Measurements from ENCODE around the gene CCDC134. TPM values are rescaled to one million over a fixed set of nuclear protein-coding genes. Genes with fewer than 3 reads are reported as not detected.

The CCDC134 gene
- total RNA-seq, 1 experiment from 2014 or later: 16.7 TPM

- ChIA-PET CTCF (no interaction called here), POLR2A (no interaction called here)
- BruUV-seq (replicated peaks): no TSS peak
- in situ Hi-C loops (cut with HindIII; ENCODE audit: low pct_unique_long_range_greater_than_20kb, low sequenced_read_pairs) (no loop called here), intact Hi-C loops (cut with micrococcal nuclease; ENCODE audit: unreplicated experiment) (no loop called here)
- TF ChIP-seq CTCF (IDR thresholded peaks at IDR 0.05) (no peak), POLR2AphosphoS5 (IDR thresholded peaks at IDR 0.05; ENCODE audit: low read depth, low read length) (no peak), SIN3A (IDR thresholded peaks at IDR 0.05; ENCODE audit: borderline replicate concordance, insufficient read depth, low read depth, low read length) (no peak), REST (IDR thresholded peaks at IDR 0.05; ENCODE audit: insufficient read depth in 1 of 2, low read depth in 2 of 2, low read length in 1 of 2) (no peak), TCF7L2 (IDR thresholded peaks at IDR 0.05; ENCODE audit: low read depth, low read length) (no peak)
- H3K4me3 ChIP-seq (ENCODE audit: low read depth in 2 of 2, low read length in 2 of 2): no peak overlapping the region
- DNase-seq (ENCODE audit: low read depth, low spot score) (no peak), ATAC-seq (no peak)
- H3K4me1 ChIP-seq (ENCODE audit: control insufficient read depth, insufficient read depth, low read length): no peaks in the 10 kb centered on the region
- no peaks in the 10 kb centered on the region for H3K9me3 ChIP-seq (ENCODE audit: control insufficient read depth, insufficient read depth, low read depth, low read length)
- no peak overlapping the region for H3K27ac ChIP-seq (ENCODE audit: low read length)
- no peaks in the 10 kb centered on the region for H3K36me3 ChIP-seq (ENCODE audit: control insufficient read depth, insufficient read depth, low read length)
- no peaks in the 10 kb centered on the region for H3K27me3 ChIP-seq (ENCODE audit: control insufficient read depth, insufficient read depth, low read length)
Measured at GRCh38 chr22:41793871-41794270, 6.6 kb upstream of the CCDC134 start.

GRCh38 chr22:41798736-41799135 lies 1.7 kb upstream of the CCDC134 start:
- Histone ChIP-seq H3K4me1 (ENCODE audit: control insufficient read depth, insufficient read depth, low read length) (peaks cover 14% of the 10 kb centered on the region), H3K9me3 (ENCODE audit: control insufficient read depth, insufficient read depth, low read depth, low read length) (no peaks in the 10 kb centered on the region), H3K27ac (ENCODE audit: low read length) (no peak overlapping the region), H3K27me3 (ENCODE audit: control insufficient read depth, insufficient read depth, low read length) (no peaks in the 10 kb centered on the region), H3K36me3 (ENCODE audit: control insufficient read depth, insufficient read depth, low read length) (no peaks in the 10 kb centered on the region; the same call in 1 of the 2 replicates), H3K4me3 (ENCODE audit: low read depth in 2 of 2, low read length in 2 of 2) (no peak overlapping the region)
- CTCF ChIA-PET: no interaction called here
- DNase-seq (ENCODE audit: low read depth, low spot score) (no peak), ATAC-seq (no peak)
- no TSS peak for BruUV-seq (replicated peaks)
- no peak for TF ChIP-seq CTCF (IDR thresholded peaks at IDR 0.05)
- TF ChIP-seq TCF7L2 (IDR thresholded peaks at IDR 0.05; ENCODE audit: low read depth, low read length): no peak
- TF ChIP-seq REST (IDR thresholded peaks at IDR 0.05; ENCODE audit: insufficient read depth in 1 of 2, low read depth in 2 of 2, low read length in 1 of 2): no peak
- no peak for TF ChIP-seq POLR2AphosphoS5 (IDR thresholded peaks at IDR 0.05; ENCODE audit: low read depth, low read length)
- TF ChIP-seq SIN3A (IDR thresholded peaks at IDR 0.05; ENCODE audit: borderline replicate concordance, insufficient read depth, low read depth, low read length): no peak
- in situ Hi-C loops (cut with HindIII; ENCODE audit: low pct_unique_long_range_greater_than_20kb, low sequenced_read_pairs) (no loop called here), intact Hi-C loops (cut with micrococcal nuclease; ENCODE audit: unreplicated experiment) (no loop called here)
- POLR2A ChIA-PET: no interaction called here
